ENCODE data around the gene ZNF334.

ZNF334 gene

GRCh38 chr20:46512943-46513844 lies at the start of gene ZNF334:
TSS of gene ZNF334 (minus strand) at chr20:46513559. CDS start at chr20:46512102, 1,457 bp downstream.
- peak; percentile 28 for DNase-seq (ENCODE audit: low spot score)

GRCh38 chr20:46562373-46563169 lies 49.2 kb upstream of the ZNF334 start:
- DNase-seq (ENCODE audit: low spot score): peak; percentile 95

GRCh38 chr20:46562009-46562372 lies 48.6 kb upstream of the ZNF334 start:
- DNase-seq (ENCODE audit: low spot score): no peak

- peak; percentile 84 for DNase-seq (ENCODE audit: low spot score)
Measured at GRCh38 chr20:46559685-46560440, 46.5 kb upstream of the ZNF334 start.

- DNase-seq (ENCODE audit: low spot score): no peak
Measured at GRCh38 chr20:46559001-46559400, 45.6 kb upstream of the ZNF334 start.

- DNase-seq (ENCODE audit: low spot score): no peak
Measured at GRCh38 chr20:46558511-46558959, 45.2 kb upstream of the ZNF334 start.

- DNase-seq (ENCODE audit: low spot score): no peak
Measured at GRCh38 chr20:46557231-46557956, 44.0 kb upstream of the ZNF334 start.

GRCh38 chr20:46555370-46555956 lies 42.1 kb upstream of the ZNF334 start:
- DNase-seq (ENCODE audit: low spot score): no peak

- no peak for DNase-seq (ENCODE audit: low spot score)
Measured at GRCh38 chr20:46554828-46555227, 41.5 kb upstream of the ZNF334 start.

GRCh38 chr20:46553926-46554325 lies 40.6 kb upstream of the ZNF334 start:
- DNase-seq (ENCODE audit: low spot score): no peak

GRCh38 chr20:46552460-46553420 lies 39.4 kb upstream of the ZNF334 start:
- DNase-seq (ENCODE audit: low spot score): no peak

- DNase-seq (ENCODE audit: low spot score): no peak
Measured at GRCh38 chr20:46551522-46552381, 38.4 kb upstream of the ZNF334 start.

GRCh38 chr20:46550461-46550860 lies 37.1 kb upstream of the ZNF334 start, which contains the start of gene OCSTAMP:
TSS of gene OCSTAMP (minus strand) at chr20:46550654. CDS start at chr20:46550560, 94 bp downstream.
- no peak for DNase-seq (ENCODE audit: low spot score)

GRCh38 chr20:46549188-46549972 lies 36.0 kb upstream of the ZNF334 start:
- no peak for DNase-seq (ENCODE audit: low spot score)

GRCh38 chr20:46548688-46549087 lies 35.3 kb upstream of the ZNF334 start:
- no peak for DNase-seq (ENCODE audit: low spot score)

- DNase-seq (ENCODE audit: low spot score): no peak
Measured at GRCh38 chr20:46547995-46548394, 34.6 kb upstream of the ZNF334 start.

GRCh38 chr20:46546936-46547335 lies 33.6 kb upstream of the ZNF334 start:
- DNase-seq (ENCODE audit: low spot score): no peak

- no peak for DNase-seq (ENCODE audit: low spot score)
Measured at GRCh38 chr20:46546298-46546697, 32.9 kb upstream of the ZNF334 start.

All from pons (tissue), 1 donor.